KG1 (cell line): ENCODE data around the gene NINJ2.
"Not testable (repeated sequence)": the region's sequence is repeated elsewhere in the genome, so short reads cannot be mapped to it uniquely, and the experiment has no call there.

ENCODE experiments used
- DNase-seq: peaks from one replicate; lab custom pipeline; 2025; lab: John Stamatoyannopoulos, UW

Gene NINJ2

GRCh38 chr12:585062-586061 is 77.9 kb downstream of the NINJ2 start:
- no peak for DNase-seq

GRCh38 chr12:583251-583869 is 79.9 kb downstream of the NINJ2 start:
- DNase-seq, result no peak

- DNase-seq, result no peak
Observed at GRCh38 chr12:581746-582145, 81.5 kb downstream of the NINJ2 start.

DNA sequence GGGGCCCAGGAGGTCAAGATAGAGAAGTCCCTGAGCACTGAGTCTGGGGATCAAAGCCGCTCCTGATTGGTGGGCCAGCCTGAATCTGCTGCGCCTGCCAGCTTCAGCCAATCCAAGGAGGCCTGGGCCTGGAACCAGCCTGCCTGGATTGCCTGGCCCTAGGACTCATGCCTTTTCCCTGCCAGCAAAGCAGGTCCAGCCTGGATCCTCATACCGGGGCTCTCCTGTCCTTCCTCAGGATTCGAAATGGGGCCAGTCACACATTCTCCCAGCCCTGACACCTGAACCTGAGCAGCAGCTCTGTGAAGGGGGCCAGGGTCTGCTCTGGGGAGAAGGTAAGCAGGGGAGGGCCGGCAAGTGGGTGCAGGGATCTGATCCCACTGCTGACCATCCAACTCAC is 81.9 kb downstream of the NINJ2 start:
- no peak for DNase-seq

DNA sequence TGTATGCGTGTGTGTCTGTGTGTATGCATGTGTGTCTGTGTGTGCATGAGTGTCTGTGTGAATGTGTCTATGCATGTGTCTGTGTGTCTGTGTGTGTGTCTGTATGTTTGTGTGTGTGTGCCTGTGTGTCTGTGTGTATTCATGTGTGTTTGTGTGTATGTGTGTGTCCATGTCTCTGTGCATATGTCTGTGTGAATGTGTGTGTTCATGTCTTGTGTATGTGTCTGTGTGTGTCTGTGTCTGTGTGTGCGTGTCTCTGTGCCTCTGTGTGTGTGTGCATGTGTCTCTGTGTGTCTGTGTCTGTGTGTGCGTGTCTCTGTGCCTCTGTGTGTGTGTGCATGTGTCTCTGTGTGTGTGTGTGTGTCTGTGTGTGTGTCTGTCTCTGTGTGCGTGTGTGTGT is 82.4 kb downstream of the NINJ2 start:
- DNase-seq, result no peak

- DNase-seq, result no peak
Observed at GRCh38 chr12:579420-580110, 83.7 kb downstream of the NINJ2 start.

GRCh38 chr12:578748-579419 is 84.4 kb downstream of the NINJ2 start:
- no peak for DNase-seq

DNA sequence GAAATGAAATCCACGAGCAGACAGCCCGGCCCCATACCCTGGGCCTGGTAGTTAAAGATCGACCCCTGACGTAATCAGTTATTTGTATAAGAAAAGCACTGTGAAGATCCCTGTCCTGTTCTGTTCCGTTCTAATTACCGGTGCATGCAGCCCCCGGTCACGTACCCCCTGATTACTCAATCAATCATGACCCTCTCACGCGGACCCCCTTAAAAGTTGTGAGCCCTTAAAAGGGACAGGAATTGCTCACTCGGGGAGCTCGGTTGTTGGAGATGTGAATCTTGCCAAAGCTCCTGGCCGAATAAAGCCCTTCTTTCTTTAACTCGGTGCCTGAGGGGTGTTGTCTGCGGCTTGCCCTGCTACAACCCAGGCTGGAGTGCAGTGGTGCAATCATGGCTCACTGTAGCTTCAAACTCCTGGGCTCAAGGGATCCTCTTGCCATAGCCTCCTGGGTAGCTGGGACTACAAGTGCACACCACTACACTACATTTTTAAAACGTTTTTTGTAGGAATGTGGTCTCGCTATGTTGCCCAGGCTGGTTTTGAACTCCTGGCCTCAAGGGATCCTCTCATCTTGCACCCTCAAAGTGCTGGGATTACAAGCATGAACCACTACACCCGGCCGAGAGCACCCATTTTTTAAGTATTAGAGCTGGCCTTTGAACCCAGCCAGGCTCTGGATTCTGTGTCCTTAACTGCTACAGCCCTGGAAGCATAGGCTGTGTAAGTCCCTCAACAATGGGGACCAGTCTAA is 85.1 kb downstream of the NINJ2 start:
- not testable (repeated sequence) for DNase-seq

DNA sequence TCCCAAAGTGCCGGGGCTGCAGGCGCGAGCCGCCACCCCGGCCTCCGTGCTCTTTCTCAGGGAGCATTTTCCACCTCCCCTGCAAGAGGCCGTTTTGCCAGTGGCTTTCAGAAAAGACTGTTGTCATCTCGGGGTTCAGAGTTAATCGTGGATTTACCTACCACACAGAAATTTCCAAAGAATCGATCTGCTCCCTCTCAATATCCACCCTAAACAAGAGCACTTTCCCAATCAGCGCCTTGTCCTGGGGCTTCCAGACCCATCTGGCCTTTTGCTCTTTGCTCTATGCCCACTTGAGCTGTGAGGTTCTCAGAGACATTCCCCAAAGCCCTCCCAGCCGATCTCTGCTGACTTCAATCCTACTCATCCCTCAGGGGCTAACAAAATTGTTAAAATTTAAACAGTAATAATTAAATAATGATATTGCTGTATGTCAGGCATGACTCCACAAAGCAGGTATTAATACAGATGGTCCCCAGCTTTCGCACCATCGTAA is 86.6 kb downstream of the NINJ2 start:
- no peak for DNase-seq

DNA sequence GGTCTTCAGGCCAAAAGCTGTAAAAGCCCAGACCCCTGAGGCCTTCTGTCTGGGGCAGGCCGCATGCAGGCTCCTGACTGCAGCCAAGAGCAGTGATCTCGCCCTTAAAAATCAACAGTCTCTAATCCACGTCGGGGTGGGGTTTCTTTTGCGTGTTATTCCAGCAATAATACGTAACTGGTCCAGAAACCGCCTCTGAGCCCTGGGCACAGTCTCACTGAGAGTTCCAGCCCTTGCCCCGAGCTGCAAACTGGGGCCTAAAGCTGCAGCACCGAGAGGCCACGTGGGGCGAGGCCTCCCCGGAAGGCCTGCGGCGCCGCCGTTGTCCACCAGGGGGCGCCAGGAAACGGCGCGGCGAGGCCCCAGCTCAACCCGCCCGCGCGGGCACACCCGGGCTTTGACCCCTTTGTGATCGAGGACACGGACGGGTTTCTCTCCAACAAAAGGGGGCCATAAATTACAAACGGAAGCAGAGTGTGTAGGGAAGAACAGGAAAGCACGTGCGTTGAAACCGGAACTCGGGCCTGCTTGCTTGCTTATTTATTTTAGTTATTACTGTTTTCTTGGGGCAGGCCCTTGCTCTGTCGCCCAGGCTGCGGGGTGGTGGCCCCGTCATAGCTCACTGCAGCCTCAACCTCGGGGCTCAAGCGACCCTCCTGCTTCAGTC is 87.2 kb downstream of the NINJ2 start:
- peak; percentile 79 for DNase-seq

GRCh38 chr12:575129-575502 is 88.1 kb downstream of the NINJ2 start:
- no peak for DNase-seq

- no peak for DNase-seq
Observed at GRCh38 chr12:574475-575128, 88.6 kb downstream of the NINJ2 start.

- no peak for DNase-seq
Observed at GRCh38 chr12:573232-573631, 90.0 kb downstream of the NINJ2 start.

- no peak for DNase-seq
Observed at GRCh38 chr12:572532-572899, 90.7 kb downstream of the NINJ2 start.

- no peak for DNase-seq
Observed at GRCh38 chr12:571795-572531, 91.3 kb downstream of the NINJ2 start.

DNA sequence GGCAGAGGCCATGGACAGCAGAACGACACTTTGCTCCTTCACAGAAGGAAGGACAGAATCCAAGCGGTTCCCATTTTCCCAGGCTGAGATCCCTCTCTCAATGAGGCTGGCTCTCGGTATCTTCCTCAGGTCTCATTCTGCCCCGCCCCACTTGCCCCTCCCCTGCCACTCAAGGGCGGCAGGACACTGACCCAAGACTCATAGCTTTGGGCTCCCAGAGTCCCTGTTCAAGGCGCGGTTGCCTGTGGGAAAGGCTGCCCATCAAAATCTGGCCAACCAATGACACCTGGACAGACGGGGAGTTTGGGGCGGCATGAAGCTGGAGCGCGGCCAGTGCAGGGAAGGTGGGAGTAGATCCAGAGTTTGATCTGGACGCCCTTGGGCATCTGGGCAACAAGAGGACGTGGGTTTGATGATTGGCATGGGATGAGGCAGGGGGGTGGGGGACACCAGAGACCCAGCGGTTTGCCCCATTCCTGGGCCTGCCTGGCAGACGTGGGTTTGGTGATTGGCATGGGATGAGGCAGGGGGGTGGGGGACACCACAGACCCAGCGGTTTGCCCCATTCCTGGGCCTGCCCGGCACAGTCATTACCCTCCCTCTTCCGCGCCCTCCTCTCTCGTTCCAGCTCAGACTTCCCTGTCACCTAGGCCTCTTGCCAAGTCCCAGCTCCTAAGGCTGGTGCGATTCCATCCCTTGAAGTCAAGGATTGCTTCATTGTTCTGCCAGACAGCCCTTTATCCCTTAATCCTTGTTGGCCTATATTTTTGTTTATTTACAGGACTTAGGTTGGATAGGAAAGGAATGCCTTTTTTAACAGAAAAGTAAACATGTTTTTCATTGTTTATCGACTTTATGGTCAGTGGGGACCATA is 92.1 kb downstream of the NINJ2 start:
- DNase-seq, result no peak

DNA sequence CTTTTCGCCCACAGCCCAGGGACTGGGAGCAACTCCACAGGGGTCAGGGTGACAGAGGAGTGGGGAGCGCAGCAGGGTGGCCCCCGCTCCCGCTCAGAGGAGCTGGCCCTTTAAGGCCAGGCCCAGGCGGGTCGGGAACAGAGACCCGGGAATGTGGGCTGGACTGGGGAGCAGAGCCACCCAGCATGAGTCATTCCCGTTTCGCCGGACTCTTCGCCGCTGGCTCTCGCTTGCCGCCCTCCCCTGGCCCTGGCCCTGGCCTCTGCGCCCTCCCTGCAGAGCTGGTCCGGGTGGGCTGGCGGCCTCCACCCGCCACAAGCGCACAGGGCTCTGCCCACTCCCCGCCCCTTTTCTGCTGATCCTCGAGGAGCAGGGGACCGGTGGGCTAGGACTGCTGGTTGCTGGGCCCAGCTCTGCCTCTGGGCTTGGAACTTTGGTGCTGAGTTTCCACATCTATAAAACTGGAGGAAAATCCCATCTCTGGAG is 92.8 kb downstream of the NINJ2 start:
- DNase-seq, result no peak

DNA sequence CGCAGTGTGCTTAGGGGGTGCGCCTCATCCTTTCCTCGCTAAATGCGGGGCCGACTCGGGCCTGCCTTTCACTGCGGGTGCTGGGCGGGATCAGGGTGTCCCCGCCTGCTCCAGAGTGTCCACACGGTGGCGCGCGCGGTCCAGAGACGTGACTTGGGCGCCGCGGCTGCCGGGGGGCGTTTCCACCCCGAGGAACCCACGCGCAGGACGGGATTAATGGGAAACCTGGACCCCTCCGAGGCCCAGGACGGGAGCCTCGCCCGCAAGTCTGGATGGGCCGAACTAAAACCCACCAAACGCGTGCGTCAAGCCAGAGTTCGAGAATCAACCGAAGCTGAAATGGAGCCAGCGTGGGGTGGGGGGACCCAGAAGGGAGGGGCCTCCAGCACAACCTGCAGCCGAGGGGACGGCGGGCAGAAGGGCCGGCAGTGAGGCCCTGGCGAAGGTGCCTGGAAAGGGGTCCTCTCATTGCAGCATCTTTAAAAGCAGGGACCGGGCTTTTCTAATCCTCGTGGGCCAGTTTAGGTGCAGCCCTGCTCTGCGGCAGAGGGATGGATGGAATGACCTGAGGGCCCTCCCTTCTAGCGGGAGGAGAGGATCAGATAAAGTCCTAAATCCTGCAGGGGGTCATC is 93.3 kb downstream of the NINJ2 start:
- DNase-seq, result peak; percentile 69
